GM20000 (cell line): ENCODE measurements around the gene HSPG2.
"Not testable (repeated sequence)": the region's sequence is repeated elsewhere in the genome, so short reads cannot be mapped to it uniquely, and the experiment has no call there.

Experiments
- DNase-seq: peaks from one replicate; pipeline ENCODE4 v3.0.0; 2012; ENCODE audit warnings: low spot score
- CTCF ChIP-seq: IDR thresholded peaks from 2 replicates; pipeline ENCODE4 v1.5.1; 2012; ENCODE audit warnings: mild to moderate bottlenecking, control low read depth; ENCODE audit errors: extremely low read depth, missing control alignments

The HSPG2 gene

DNA sequence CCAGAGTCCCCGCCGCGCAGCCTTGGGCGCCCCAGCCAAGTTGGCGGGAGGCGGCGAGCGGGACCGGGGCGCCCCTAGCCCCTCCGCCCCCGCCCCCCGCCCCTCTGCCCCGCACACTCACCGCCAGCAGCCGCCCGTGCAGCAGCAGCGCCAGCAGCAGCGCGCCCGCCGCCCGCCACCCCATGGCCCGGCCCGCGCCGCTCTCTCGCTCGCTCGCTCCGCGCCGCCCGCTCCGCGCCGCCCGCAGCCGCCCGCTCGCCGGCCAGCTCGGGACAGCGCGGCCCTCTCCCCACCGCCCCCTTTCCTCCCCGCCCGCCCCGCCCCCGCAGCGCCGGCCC, at the start of gene HSPG2:
HSPG2 (minus strand) TSS at position 277 of the 338 bp plus-strand sequence; CDS start at position 184, 93 bp downstream.
- no peak for TF ChIP-seq CTCF
- no peak for DNase-seq

DNA sequence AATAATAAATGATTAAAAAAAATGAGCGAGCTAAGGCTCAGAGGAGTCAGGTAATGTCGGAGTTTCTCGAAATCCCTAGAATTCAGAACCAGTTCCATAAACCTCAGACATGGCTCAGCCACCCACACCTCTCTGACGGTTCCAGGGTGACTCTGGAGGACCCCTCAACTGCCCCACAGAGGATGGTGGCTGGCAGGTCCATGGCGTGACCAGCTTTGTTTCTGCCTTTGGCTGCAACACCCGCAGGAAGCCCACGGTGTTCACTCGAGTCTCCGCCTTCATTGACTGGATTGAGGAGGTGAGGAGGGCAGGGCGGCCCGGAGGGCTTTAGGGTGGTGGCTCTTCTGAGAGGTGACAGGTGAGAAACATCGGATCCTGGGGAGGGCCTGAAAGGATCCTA, 49.3 kb upstream of the HSPG2 start:
- not testable (repeated sequence) for DNase-seq

DNA sequence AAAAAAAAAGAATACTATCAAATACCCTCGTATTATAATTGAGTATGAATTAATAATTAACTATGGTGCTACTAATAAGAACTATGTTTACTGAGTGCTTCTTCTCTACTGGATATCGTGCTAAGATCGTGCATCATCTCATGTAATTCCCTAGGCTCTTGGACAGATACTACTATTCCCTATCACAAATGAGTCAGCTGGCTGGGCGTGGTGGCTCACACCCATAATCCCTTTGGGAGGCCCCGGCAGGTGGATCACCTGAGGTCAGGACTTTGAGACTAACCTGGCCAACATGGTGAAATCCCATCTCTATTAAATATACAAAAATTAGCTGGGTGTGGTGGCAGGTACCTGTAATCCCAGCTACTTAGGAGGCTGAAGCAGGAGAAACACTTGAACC, 48.8 kb upstream of the HSPG2 start:
- DNase-seq = not testable (repeated sequence)

- not testable (repeated sequence) for DNase-seq
Observed at GRCh38 chr1:21983539-21983938, 46.4 kb upstream of the HSPG2 start.

DNA sequence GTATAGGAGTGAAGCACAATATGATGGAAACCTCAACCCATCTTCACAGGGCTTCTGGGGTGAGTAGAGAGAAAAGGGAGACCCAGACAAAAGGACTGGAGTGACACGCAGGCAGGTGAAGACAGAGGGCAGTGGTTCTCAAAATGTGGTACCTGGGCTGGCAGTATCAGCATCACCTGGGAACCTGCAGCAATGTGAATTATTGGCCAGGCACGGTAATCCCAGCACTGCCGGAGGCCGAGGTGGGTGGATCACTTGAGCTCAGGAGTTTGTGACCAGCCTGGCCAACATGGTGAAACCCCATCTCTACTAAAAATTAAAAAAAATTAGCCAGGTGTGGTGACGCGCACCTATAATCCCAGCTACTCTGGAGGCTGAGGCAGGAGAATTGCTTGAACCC, 45.0 kb upstream of the HSPG2 start:
- DNase-seq = not testable (repeated sequence)

DNA sequence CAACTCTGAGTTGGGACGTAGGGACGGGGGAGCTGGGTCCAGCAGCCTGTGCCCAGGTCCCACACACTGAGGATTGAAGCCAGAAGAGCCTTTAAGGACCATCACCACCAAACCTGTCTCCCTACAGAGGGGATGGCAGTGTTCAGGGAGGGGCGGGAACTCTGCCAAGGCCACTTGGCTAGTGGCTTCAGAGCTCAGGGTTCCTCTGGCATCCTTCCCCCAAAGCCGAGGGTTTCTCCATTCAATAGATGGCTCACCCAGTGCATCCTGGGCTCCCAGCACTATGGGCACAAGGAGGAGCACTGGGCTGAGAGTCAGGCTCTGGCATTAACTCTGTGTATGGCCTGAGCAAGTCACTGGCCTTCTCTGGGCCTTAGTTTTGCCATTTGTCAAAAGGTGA, 44.1 kb upstream of the HSPG2 start:
- not testable (repeated sequence) for DNase-seq

DNA sequence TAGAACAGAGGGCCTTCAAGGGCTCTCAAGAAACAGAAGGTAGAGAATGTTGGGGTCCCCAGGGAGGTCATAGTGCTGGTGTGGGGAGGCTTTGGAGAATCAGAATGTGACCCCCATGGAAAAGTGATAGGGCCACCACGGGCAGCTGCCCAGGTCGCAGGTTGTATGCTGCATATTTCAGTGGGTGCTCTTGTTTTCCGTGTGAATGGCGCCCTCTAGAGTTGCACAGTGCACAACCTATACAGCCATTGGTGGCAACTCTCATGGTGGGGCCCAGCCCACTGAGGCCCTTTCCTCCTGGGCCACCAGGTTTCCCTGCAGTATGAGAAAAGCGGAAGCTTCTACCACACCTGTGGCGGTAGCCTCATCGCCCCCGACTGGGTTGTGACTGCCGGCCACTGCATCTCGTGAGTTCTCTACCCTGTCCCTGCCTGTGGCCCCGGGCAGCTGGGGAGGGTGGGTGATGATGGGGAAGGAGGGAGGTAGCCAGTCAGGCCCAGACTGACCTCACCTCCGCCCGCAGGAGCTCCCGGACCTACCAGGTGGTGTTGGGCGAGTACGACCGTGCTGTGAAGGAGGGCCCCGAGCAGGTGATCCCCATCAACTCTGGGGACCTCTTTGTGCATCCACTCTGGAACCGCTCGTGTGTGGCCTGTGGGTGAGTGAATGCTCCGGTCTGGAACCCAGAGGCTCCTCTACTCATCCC, 43.6 kb upstream of the HSPG2 start:
- not testable (repeated sequence) for DNase-seq

GRCh38 chr1:21978209-21978608, 41.1 kb upstream of the HSPG2 start:
- DNase-seq = not testable (repeated sequence)

- DNase-seq = not testable (repeated sequence)
Observed at GRCh38 chr1:21976703-21977239, 39.7 kb upstream of the HSPG2 start, which contains the start of gene CELA3B. CELA3B (plus strand) TSS chr1:21977022; CDS start chr1:21977040, 18 bp downstream.

- DNase-seq = not testable (repeated sequence)
Observed at GRCh38 chr1:21975296-21975695, 38.2 kb upstream of the HSPG2 start.

- not testable (repeated sequence) for DNase-seq
Observed at GRCh38 chr1:21974699-21975098, 37.6 kb upstream of the HSPG2 start.

DNA sequence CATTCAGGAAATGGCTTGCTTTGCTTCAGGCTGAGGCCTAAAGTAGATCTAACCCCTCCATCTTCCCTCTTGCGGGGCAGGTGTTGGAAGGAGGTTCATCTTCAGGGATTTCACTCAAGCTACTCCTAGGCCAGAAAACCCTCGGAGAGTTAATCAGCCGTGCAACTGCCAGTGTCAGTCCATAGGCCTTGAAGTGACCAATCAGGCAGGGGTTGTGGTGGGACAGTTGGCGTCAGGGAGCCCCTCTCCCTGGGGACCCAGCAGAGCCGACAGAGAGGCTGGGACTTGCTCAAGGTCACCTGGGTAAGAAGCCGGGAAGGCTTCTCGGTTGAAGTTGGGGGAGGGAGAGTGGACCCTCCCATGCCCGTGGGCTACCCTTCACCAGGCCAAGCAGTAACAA, 36.8 kb upstream of the HSPG2 start:
- DNase-seq = not testable (repeated sequence)

- DNase-seq = not testable (repeated sequence)
Observed at GRCh38 chr1:21972973-21973441, 35.9 kb upstream of the HSPG2 start.

- not testable (repeated sequence) for DNase-seq
Observed at GRCh38 chr1:21970523-21970922, 33.4 kb upstream of the HSPG2 start.

DNA sequence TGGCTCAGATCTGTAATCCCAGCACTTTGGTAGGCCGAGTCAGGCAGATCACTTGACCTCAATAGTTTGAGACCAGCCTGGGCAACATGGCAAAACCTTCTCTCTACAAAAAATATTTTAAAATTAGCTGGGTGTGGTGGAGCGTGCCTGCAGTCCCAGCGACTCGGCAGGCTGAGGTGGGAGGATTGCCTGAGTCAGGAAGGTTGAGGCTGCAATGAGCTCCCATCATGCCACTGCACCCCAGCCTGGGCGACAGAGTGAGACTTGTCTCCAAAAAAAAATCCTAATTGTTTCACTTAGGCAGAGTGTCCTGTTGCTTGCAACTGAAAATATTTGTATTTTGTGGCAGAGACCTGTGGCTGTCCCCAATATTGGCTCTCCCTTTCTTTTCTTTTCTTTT, 32.0 kb upstream of the HSPG2 start:
- not testable (repeated sequence) for DNase-seq

DNA sequence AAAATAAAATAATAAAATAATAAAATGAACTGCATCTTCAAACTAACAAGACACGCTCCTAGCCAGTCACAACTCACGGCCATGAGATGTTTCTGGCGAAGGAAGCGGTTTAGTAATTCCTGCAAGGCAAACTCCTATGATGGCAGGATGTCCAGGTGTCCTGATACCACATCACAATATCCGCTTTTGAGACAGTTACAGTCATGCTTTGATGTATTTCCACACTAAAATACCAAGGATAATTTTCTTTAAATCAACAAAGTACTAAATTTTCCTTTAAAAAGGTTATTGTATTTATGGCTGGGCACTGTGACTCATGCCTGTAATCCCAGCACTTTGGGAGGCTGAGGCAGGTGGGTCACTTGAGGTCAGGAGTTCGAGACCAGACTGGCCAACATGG, 30.1 kb upstream of the HSPG2 start:
- DNase-seq = not testable (repeated sequence)
